SK-N-MC (cell line): ENCODE results near the gene DCT.

Experiments
- EZH2 ChIP-seq: fragments of 200-600 bp; sonication (generic); IDR thresholded peaks from one replicate; pipeline ENCODE4 v1.6.1; 2017; ENCODE audit warnings: antibody characterized with exemption
- FOXP2 ChIP-seq: optimal IDR thresholded peaks from 2 replicates; pipeline ENCODE3; 2011; ENCODE audit warnings: mild to moderate bottlenecking, moderate library complexity; ENCODE audit not compliant: insufficient read depth; ENCODE audit errors: extremely low read length, control extremely low read depth
- POLR2AphosphoS5 ChIP-seq: IDR thresholded peaks from 2 replicates; pipeline ENCODE4 v1.6.1; 2012; ENCODE audit warnings: mild to moderate bottlenecking, low read depth, low read length, borderline replicate concordance

DNA sequence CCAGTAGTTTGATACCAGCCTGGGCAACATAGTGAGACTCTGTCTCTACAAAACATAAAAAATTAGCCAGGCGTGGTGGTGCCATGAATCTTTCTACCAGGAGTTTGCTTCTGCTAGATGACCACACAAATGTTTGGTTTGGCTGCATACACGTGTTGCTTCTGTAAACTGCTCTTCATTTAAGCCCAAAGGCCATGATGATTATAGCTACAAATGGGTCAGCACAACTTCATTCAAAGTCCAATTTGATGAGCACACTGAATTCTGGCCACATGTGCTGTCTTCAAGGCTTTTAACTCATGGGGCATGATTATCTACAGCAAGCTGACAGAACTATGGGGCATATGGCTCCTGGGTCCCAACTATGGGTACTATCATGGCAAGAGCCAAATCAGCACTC is 46.3 kb upstream of the DCT start:
- TF ChIP-seq EZH2 (no peak), POLR2AphosphoS5 (no peak), FOXP2 (no peak)
